Fibroblast of skin of right quadriceps (primary cell): ENCODE measurements around the gene BAZ1A.
"Not testable (repeated sequence)": the region's sequence is repeated elsewhere in the genome, so short reads cannot be mapped to it uniquely, and the experiment has no call there.

Experiments used
- DNase-seq: peaks from one replicate; pipeline ENCODE4 v3.0.0-alpha.2; 2013

The BAZ1A gene

DNA sequence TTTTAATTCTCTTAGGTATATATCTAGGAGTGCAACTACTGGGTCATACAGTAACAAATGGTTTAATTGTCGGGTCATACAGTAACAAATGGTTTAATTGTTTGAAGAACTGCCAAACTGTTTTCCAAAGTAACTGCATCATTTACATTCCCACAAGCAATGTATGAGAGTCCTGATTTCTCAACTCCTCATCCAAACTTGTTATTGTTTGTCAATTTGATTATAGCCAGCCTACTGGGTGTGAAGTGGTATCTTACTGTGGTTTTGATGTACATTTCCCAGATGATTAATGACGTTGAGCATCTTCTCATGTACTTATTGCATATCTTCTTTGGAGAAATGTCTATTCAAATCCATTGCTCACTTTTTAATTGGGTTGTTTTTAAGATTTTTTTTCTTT is 93.1 kb downstream of the BAZ1A start:
- no peak for DNase-seq

DNA sequence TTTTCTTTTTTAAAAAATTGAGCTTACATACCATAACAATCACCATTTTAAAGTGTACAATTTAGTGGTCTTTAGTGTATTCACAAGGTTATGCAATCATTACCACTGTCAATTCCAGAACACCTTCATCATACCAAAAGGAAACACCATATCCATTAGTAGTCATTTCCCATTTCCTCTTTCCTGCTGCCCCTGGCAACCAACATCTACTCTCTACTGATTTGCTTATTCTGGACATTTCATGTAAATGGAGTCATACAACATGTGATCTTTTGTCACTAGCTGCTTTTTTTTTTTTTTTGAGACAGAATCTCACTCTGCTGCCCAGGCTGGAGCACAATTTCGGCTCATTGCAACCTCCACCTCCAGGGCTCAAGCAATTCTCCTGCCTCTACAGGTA is 93.9 kb downstream of the BAZ1A start:
- DNase-seq, result peak; percentile 91

DNA sequence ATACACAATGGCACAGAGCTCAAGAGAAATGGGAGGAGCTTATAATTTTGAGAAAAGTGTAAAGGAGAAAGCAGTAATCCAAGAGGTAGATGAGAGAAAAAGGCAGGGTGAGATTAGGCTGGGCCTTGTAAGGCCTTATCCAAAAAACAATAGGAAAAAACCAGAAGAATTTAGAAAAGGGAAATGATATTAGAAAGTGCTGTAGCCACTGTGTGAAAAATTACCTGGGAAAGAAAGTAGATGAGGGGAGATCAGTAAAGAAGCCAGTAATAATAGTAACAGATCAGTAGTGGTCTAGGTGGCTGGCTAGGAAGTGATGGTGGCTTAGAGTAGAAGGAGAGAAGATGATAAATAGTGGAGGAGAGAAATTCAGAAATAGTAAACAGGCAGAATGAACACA is 94.5 kb downstream of the BAZ1A start:
- no peak for DNase-seq

DNA sequence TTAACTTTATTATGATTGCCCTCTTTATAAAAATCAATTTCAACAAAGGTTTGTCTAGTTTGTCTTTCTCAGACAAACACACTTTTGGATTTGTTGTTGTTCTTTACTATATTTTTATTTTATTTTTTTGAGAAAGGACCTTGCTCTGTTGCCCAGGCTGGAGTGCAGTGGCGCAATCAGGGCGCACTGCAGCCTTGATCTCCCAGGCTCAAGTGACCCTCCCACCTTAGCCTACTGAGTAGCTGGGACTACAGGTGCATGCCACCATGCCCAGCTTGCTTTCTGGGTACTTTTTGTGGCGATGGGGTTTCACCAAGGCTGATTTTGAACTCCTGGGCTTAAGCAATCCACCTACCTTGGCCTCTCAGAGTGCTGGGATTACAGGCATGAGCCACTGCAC is 96.4 kb downstream of the BAZ1A start:
- no peak for DNase-seq

DNA sequence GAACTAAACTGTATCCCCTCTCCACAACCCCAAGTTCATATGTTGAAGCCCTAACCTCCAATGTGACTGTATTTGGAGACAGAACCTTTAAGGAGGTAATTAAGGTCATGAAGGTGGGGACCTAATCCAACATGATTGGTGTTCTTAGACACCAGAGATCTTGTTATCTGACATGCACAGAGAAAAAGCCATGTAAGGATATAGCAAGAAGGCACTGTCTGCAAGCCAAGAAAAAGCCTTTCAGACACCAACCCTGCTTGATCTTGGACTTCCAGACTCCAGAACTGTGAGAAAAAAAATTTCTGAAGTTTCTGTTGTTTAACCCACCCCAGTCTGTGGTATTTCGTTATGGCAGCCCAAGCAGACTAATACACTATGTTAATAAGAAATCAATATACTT is 98.5 kb downstream of the BAZ1A start:
- DNase-seq, result no peak

DNA sequence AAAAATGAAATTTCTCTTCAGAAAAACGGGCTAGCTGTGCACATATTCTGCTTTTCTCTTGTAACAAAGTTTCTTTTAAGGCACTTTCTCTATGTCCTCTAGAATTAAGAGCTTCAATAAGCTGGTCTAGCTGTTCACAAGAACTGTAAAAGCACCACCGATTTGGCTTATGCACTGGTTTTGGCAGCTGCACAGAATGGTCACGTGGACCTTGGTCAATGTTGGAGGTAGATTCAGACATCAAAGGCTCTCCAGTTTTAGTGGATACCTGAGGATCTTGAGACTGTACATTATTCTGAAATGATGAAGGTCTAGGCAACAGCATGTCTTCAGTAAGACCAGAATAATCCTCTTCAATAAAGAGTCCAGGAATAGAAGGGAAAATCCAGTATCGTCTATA is 99.2 kb downstream of the BAZ1A start:
- no peak for DNase-seq

DNA sequence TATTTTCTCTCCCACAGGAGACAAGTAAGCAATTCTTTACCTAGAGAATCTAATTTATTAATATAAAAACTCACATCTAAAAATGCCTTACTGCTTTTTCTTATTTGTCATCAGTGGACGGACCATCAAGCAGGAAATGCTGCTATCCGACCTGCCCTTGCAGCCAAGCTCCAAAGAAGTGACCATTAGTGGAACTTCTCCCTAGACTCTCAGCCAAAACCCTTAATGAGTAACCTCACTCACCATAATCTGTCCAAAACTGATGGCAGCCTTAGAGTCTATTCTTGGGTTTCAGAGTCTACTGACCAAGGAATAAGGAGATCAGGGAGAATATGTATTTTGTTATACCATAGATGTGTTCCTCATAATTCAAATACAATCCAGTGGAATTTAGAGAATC is 99.8 kb downstream of the BAZ1A start:
- no peak for DNase-seq

DNA sequence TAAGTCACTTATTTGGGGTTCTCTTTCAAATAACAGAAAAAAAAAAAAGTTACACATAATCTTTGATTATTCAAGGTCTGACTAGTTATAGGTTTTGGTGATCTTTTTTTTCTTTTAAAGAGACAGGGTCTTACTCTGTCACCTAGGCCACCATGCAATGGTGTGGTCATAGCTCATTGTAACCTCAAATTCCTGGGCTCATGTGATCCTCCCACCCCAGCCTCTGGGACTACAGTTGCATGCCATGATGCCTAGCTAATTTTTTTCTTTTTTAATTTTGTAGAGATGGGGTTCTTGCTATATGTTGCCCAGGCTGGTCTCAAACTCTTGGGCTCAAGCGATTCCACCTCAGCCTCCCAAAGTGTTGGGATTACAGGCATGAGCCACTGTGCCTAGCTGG is 104.3 kb downstream of the BAZ1A start:
- no peak for DNase-seq

DNA sequence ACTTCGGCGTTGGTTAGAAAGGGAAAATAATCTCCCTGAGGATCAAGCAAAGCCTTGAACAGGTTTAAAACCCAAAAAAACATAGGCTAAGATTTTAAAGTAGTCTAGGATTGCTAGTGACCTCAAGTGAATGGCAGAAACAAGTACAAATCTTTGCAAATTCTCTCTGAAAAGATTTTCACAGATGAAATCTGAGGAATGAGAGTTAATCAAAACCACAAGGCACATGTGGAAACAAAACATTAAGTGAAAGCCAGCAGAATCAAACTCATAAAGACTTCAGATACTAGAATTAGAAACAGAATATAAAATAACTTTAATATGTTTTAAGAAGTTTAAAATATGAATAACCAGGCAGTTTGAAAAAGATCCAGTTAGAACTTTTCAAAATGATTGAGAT is 108.6 kb downstream of the BAZ1A start:
- DNase-seq, result peak; percentile 59

DNA sequence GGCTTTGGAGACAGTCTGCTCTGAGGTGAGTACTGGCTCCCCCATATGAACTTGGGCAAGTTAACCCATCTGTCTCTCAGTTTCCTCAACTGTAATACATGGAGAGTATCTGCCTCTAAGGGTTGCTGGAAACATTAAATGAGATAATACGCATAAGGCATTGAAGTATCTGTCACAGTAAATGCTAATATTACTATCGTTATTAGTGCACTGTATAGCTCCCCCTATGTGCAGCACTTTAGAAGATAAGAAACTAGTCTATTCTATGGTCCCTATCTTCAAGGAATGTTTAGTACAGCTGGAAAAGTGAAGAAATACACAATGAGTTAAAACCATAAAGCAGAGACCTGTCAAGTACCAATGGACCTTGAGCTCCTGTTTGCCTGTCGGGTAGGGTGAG is 109.1 kb downstream of the BAZ1A start:
- DNase-seq, result no peak

DNA sequence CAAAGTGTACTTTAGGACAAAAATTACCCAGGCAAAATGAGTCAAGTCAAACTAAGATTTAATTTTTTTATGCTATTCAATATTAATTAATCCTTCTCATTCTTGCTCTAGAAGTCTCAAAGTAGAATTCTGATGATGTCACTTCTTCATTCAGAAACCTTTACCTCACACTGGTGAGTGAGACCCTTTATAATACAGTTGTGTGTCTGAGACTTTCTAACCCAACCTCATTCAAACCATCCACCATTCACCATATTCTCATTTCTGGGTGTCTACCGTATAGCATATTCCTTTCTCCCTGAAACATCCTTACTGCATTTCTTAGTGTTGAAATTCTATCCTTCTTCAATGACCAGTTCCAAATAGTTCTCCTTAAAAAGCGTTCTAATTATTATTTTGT is 119.9 kb downstream of the BAZ1A start:
- DNase-seq, result no peak

DNA sequence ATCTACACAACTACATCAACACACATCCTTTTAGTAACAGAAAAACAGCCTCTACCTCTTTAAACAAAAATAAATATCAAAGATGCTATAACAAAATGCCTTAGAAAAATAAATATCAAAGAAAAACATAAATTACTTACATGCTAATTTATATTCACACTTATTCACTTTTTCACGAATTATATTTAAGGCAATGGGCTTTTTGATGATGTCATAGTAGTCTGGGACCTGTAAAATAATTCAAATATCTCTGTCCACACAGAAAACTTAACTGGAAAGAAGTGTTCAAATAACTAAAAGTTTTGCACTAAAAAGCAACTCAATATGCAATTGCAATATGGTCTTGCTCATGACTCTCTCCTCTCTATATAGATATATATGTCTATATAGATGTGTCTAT is 120.5 kb downstream of the BAZ1A start:
- no peak for DNase-seq

DNA sequence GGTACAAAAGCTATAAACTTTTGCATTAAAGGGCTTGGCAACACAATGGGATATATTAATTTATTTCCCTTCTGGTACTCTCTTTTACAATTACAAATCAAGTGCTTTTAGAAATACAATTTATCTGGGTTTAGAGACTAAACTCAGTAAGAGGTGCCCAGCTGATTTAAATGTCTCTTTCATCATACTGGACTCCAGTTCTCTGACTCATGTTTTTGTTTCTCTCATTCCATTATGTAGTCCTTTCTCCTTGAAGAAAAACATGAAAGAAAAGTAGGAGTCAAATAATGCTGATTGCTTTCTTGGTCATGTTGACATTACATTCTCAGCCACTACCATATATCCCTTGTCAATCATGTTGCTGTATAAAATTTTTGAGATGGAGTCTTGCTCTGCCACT is 124.5 kb downstream of the BAZ1A start:
- DNase-seq, result peak; percentile 42

DNA sequence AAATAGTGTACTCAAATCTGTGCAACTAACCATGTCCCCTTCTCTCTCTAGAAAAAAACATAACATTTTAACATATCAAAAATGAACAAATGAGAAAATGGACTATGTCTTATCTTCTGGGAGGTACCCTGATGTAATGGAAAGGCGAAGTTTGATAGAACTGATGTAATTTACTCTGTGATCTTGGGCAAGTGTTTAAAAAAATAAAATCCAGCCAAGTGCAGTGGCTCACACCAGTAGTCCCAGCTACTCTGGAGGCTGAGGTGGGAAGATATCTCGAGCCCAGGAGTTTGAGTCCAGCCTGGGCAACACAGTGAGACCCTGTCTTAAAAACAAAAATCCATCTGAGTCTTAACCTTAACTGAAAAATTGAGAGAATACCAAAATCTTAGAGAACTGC is 124.9 kb downstream of the BAZ1A start:
- DNase-seq, result no peak

DNA sequence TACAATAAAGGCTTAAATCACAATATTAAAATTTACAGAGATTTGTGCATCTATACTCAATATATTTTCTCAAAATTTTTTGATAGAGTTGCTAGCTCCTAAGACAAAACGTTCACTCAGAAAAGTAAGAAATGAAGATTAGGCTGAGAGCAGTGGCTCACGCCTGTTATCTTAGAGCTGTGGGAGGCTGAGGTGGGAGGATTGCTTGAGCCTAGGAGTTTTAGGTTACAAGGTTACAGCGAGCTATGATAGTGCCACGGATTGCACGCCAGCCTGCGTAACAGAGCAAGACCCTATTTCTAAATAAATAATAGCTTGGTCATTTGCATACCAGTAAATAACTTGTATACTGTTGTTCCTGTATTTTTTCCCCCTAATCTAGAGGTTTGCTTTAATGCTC is 125.8 kb downstream of the BAZ1A start:
- DNase-seq, result no peak

DNA sequence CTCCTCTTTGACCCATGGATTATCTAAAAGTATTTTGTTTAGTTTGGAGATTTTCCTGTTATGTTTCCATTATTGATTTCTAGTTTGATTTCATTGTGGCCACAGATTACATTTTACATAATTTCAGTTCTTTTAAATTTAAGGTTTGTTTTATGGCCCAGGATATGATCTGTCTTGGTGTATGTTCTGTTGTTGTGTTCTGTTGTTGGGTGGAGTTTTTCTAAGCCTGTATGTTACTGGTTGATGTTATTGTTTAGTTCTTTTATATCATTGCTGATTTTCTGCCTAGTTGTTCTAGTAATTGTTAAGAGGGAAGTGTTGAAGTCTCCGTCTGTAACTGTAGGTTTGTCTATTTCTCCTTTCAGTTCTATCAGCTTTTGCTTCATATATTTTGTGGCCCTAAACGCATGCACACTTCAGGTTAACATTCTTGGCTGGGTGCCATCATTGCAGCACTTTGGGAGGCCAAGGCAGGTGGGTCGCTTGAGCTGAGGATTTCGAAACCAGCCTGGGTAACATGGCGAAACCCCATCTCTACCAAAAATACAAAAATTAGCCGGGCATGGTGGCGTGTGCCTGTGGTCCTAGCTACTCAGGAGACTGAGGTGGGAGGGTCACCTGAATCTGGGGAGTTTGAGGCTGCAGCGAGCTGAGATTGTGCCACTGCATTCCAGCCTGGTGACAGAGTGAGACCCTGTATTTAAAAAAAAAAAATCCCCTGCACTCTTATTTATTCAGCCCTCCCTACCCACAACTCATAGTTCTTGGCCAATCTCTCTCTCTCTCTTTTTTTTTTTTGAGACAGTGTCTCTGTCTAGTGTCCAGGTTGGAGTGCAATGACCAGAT is 132.7 kb downstream of the BAZ1A start:
- DNase-seq, result no peak

DNA sequence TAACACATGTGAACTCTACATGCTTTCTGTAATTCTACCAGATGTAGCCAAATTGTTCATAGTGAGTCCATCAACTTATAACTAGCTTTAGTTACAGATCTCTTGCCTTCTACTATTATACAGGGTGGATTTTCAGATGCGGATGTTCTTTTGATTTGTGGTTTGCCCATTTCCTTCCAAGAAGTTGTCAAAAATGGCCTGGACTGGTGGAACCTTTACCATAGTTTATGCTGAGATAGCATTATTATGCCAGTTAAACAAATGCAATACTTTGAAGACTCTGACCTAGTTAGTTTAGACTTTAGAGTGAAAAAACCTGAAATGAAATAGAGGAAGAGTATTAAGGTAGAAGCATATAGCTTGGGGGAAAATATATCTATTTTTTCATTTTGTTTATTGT is 133.3 kb downstream of the BAZ1A start:
- no peak for DNase-seq

DNA sequence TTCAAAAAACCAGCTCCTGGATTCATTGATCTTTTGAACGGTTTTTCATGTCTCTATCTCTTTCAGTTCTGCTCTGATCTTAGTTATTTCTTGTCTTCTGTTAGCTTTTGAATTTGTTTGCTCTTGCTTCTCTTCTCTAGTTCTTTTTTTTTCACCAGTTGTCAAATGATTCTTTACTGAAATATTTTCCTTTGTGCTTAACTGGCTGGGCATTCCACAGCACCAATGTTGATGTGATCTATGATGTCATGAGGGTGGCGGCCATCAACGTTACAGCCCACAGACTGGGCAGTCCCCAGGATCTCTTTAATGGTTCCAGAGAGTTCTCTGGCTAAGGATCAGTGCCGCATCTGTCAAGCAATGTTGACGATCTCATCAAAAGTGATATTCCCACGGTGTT is 135.0 kb downstream of the BAZ1A start:
- DNase-seq, result peak; percentile 33

DNA sequence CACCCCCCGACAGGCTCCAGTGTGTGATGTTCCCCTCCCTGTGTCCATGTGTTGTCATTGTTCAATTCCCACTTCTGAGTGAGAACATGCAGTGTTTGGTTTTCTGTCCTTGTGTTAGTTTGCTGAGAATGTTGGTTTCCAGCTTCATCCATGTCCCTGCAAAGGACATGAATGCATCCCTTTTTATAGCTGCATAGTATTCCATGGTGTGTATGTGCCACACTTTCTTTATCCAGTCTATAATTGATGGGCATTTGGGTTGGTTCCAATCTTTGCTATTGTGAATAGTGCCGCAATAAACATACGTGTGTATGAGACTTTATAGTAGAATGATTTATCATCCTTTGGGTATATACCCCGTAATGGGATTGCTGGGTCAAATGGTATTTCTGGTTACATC is 138.1 kb downstream of the BAZ1A start:
- DNase-seq, result not testable (repeated sequence)

DNA sequence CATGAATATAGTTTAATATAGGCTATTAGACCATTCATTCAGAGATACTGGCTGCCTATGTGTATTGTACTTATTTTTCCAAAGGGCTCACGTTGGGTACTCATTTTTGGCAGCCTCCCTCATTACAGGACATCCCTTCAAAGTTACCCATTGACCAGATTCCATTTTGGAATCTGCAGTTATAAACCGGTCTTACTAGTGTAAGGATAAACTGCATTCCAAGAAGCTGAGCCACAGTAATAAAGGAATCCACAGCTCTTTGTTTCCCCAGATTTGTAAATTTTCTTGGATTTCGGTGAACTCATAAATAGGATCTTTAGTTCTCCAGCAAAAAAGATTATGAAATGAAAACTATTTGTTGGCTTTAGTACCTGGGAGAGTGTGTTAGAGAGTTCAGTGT is 141.9 kb downstream of the BAZ1A start:
- DNase-seq, result peak; percentile 70

DNA sequence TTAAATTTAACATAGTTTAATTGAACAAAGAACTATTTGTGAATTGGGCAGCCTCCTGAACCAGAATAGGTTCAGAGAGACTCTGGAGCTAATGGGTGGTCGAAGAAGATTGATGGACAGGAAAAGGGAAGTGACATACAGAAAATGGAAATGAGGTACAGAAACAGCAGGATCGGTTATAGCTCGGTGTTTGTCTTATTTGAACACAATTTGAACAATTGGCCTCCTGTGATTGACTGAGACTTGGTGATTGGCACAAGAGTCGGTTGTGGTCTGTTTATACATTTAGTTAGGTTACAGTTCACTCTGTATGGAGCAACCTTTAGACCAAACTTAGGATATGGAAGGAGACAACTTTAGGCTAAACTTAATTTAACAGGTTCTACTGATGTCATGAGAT is 142.4 kb downstream of the BAZ1A start:
- DNase-seq, result no peak

DNA sequence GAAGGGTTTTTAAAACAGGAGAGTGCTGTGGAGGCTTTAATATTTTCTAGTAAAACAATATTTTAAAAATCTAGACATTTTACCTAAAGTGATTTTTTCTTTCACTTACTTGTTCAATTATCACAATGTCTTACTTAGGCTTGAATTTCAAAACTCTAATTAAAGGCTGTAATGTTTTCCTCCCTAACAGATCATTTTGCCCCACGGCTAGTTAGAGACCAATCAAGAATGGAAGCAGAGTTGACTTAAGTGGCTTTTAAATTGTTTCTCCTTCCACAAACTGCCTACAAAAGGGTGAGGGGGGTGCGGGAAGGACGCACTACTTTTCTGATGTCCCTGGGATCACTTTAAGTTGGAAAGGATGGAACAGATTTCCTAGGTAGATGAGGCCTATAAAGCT is 151.3 kb downstream of the BAZ1A start:
- DNase-seq, result no peak

DNA sequence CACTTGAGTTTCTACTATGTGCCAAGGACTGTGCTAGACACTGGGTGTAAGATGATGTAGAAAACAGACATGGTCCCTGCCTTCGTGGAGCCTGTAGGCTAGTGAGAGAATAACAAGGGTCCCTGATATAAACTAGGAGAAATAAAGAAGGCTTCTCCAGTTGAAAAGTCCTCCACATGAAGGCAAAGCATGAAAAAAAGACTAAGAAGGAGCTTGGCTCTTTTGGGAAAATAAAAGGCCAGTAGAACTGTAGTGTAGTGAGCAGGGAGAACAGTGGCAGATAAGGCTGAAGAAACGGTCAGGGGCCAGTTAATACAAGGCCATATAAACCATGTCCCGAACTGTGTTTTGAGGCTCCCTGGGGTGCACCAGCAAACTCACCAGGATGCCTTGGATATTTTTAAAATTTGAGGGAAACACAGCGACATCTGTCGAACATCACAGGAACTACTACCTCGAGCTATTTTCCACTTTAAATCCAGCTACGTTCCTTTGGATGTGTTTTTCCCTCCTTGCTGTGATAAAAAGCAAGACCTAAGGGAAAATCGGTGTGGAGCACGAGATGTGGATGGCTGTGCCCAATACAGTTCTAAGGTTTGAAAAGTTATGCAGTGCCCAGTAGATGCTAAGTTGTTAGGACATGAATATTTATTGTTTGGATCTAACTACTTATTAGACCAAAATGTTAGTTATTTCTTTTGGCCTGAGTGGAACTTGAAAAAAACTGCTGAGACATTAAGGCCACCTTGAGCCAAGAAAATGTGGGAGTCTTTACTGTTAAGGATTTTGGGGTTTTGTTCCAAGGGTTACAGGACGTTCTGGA is 152.2 kb downstream of the BAZ1A start:
- DNase-seq, result peak; percentile 71

DNA sequence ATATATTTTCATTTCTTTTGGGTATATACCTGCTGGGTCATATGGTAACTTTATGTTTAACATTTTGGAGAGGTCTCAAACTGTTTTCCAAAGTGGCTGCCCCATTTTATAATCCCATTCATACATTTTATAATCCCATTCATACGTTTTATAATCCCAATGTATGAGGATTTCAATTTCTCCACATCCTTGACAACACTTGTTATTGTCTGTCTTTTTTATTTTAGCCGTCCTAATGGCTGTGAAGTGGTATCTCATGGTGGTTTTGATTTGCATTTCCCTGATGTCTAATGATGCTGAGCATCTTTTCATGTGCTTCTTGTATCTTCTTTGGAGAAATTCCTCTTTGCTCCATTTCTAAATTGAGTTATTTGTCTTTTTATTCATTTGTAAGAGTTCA is 154.0 kb downstream of the BAZ1A start:
- no peak for DNase-seq
